Fibroblast of mammary gland (primary cell): ENCODE data around the gene GFI1.

Experiments
- DNase-seq: peaks from one replicate; pipeline ENCODE4 v3.0.0-alpha.2; 2010; ENCODE audit warnings: low read depth
- H3K4me3 ChIP-seq: 2 replicates; pipeline ENCODE4 v1.5.1; 2011; ENCODE audit warnings: low read depth, mild to moderate bottlenecking, low read length, moderate library complexity; ENCODE audit not compliant: control insufficient read depth
- TF ChIP-seq, protein P1 (sequence below): conservative IDR thresholded peaks from 2 replicates; pipeline ENCODE4 v1.5.1; 2011; ENCODE audit warnings: low read depth, low read length, inconsistent platforms; ENCODE audit not compliant: control insufficient read depth, insufficient read depth

The GFI1 gene

DNA sequence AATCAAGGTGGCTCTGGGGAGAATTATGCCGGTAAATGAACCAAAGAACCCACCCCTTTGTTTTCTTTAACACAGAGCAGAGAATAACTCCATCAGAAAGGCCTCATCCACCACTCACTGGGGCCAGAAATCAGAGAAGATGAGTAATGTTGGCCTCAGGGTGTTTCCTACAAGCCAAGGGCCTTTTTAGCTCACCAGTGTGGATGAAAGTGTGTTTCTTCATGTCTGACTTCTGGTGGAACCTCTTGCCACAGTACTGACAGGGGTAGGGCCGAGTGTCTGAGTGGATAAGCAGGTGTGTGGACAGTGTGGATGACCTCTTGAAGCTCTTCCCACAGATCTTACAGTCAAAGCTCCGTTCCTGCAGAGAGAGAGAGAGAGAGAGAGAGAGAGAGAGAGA lies 8.3 kb downstream of the GFI1 start:
- TF ChIP-seq, protein P1, sequence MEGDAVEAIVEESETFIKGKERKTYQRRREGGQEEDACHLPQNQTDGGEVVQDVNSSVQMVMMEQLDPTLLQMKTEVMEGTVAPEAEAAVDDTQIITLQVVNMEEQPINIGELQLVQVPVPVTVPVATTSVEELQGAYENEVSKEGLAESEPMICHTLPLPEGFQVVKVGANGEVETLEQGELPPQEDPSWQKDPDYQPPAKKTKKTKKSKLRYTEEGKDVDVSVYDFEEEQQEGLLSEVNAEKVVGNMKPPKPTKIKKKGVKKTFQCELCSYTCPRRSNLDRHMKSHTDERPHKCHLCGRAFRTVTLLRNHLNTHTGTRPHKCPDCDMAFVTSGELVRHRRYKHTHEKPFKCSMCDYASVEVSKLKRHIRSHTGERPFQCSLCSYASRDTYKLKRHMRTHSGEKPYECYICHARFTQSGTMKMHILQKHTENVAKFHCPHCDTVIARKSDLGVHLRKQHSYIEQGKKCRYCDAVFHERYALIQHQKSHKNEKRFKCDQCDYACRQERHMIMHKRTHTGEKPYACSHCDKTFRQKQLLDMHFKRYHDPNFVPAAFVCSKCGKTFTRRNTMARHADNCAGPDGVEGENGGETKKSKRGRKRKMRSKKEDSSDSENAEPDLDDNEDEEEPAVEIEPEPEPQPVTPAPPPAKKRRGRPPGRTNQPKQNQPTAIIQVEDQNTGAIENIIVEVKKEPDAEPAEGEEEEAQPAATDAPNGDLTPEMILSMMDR, result no peak
- DNase-seq, result no peak
- no peak overlapping the region for H3K4me3 ChIP-seq

DNA sequence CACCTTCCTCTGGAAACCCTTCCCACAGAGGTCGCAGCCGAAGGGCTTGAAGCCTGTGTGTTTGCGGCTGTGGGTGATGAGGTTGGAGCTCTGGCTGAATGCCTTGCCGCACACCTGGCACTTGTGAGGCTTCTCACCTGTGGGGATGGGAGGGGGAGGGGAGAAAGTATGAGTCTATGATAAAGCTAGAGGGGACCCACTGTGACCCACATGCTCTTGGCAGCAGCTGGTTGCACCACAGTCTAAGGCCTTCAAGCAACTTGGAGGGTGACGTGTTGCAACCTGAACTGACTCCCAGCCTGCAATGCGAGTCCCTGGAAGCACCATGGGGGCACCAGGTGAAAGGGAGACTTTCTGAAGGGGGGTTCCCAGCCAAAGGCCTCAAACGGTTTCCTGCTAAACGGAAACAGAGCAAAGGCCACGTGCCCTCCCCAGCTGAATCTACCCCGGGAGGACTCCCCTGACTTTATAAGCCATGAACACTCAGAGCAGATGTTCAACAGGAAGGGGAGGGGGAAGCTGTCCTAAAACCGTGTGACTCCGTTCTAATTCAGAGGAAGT lies 10.6 kb downstream of the GFI1 start:
- DNase-seq, result no peak
- TF ChIP-seq, protein P1, result no peak
- H3K4me3 ChIP-seq, result no peak overlapping the region

- TF ChIP-seq, protein P1, result no peak
- no peak for DNase-seq
- H3K4me3 ChIP-seq, result no peak overlapping the region
Observed at GRCh38 chr1:92475029-92475428, 11.7 kb downstream of the GFI1 start.

GRCh38 chr1:92473781-92474495 lies 12.8 kb downstream of the GFI1 start:
- no peak for DNase-seq
- TF ChIP-seq, protein P1, result no peak
- H3K4me3 ChIP-seq, result no peak overlapping the region

DNA sequence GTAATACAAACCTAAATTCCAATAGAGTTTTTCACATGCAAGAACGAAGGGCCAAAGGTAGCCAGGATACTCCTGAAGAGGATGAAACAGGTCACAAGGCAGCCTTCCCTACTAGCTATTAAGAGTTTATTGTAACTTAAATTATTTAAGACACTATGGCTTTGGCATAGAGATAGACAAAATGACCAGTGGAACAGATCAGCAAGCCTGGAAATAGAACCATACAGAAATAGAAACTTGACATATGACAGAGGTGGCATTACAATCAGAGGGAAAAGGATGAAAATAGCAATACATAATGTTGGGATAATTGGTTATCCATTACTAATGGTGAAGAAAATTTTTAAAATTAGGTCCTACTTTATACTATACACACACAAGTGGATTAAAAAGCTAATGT lies 16.5 kb downstream of the GFI1 start:
- TF ChIP-seq, protein P1, result no peak
- DNase-seq, result no peak
- H3K4me3 ChIP-seq, result no peak overlapping the region

- H3K4me3 ChIP-seq, result no peak overlapping the region
- TF ChIP-seq, protein P1, result no peak
- DNase-seq, result no peak
Observed at GRCh38 chr1:92466683-92467352, 19.9 kb downstream of the GFI1 start.

- H3K4me3 ChIP-seq, result no peak overlapping the region
- no peak for DNase-seq
- TF ChIP-seq, protein P1, result no peak
Observed at GRCh38 chr1:92465256-92465647, 21.5 kb downstream of the GFI1 start.
